C4-2B (cell line): ENCODE data around the gene ARL8B.

Source experiments
- H3K27ac ChIP-seq: fragments of 450-650 bp; 2 replicates; pipeline ENCODE4 v1.5.1; 2017
- ZFX ChIP-seq: fragments of 450-650 bp; IDR thresholded peaks from 2 replicates; pipeline ENCODE4 v1.6.1; 2017
- TF ChIP-seq, protein P1 (sequence below): fragments of 450-650 bp; conservative IDR thresholded peaks from 2 replicates; pipeline ENCODE4 v1.5.1; 2017; ENCODE audit warnings: mild to moderate bottlenecking

The ARL8B gene

DNA sequence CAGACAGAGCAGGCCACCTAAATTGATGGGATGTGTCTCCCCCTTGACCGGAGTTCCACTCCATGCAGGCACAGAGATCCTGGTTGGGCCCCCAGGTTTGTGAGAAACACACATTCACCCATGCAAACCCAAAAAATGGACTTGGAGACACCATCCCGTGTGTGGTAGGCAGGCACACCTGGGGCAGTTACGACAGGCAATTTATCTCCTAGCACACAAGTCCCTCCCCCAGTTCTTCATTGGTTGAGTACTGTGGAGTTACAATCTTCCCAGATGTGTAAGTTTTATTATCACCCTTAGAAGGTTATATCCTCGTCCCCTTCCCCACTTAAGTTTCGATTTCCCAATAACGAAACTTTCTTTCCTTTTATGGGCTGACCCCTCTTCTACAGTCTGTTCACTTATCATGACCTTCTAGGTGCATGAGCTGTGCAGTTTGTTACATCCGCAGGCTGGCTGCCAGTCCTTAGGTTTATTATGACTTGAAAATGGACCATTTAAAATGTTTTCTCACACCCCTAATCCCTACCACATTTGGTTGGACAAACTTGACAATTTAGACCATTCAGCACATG lies 27.3 kb downstream of the ARL8B start:
- no peak for TF ChIP-seq ZFX
- H3K27ac ChIP-seq: no peak overlapping the region

DNA sequence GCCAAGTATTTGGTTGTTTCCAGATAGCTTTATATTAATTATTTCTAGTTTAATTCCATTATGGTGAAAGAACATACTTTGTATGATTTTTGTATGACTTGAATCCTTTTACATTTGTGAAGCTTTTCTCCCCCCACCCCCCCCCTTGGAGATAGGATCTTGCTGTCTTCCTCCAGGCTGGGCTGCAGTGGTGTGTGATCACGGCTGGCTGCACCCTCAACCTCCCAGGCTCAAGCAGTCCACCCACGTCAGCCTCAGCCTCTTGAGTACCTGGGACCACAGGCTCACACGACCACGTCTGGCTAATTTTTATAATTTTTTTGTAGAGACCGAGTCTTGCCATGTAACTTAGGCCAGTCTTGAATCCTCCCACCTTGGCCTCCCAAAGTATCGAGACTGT lies 29.5 kb downstream of the ARL8B start:
- H3K27ac ChIP-seq: no peak overlapping the region
- TF ChIP-seq, protein P1, sequence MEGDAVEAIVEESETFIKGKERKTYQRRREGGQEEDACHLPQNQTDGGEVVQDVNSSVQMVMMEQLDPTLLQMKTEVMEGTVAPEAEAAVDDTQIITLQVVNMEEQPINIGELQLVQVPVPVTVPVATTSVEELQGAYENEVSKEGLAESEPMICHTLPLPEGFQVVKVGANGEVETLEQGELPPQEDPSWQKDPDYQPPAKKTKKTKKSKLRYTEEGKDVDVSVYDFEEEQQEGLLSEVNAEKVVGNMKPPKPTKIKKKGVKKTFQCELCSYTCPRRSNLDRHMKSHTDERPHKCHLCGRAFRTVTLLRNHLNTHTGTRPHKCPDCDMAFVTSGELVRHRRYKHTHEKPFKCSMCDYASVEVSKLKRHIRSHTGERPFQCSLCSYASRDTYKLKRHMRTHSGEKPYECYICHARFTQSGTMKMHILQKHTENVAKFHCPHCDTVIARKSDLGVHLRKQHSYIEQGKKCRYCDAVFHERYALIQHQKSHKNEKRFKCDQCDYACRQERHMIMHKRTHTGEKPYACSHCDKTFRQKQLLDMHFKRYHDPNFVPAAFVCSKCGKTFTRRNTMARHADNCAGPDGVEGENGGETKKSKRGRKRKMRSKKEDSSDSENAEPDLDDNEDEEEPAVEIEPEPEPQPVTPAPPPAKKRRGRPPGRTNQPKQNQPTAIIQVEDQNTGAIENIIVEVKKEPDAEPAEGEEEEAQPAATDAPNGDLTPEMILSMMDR: no peak
- no peak for TF ChIP-seq ZFX

DNA sequence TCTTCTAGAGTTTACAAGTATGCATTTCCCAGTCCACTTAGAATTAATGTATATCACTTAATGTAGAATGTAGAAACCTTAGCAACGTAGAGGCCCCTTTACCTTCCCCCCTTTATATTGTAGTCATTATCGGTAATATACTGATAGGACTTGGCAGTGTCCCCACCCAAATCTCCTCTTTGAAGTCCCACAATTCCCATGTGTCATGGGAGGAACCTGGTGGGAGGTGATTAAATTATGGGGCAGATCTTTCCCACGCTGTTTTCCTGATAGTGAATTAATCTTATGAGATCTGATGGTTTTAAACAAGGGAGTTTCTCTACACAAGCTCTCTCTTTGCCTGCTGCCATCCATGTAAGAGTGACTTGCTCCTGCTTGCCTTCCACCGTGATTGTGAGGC lies 31.0 kb downstream of the ARL8B start:
- no peak for TF ChIP-seq ZFX
- TF ChIP-seq, protein P1: no peak
- no peak overlapping the region for H3K27ac ChIP-seq

DNA sequence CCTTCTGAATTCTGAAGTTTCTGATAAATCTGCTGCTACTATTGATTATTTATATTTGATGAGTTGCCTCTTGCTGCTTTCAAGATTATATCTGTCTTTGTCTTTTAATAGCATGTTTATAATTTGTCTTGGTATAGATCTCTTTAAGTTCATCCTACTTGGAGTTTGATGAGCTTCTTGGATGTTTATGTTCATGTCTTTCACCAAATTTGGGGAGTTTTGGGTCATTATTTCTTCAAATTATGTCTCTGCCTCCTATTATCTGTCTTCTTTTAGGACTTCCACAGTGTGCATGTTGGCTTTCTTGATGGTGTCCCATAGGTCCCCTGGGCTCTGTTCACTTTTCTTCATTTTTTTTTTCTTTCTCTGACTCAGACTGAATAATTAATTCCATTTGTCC lies 33.1 kb downstream of the ARL8B start:
- no peak overlapping the region for H3K27ac ChIP-seq
- TF ChIP-seq ZFX: no peak
- TF ChIP-seq, protein P1: no peak

DNA sequence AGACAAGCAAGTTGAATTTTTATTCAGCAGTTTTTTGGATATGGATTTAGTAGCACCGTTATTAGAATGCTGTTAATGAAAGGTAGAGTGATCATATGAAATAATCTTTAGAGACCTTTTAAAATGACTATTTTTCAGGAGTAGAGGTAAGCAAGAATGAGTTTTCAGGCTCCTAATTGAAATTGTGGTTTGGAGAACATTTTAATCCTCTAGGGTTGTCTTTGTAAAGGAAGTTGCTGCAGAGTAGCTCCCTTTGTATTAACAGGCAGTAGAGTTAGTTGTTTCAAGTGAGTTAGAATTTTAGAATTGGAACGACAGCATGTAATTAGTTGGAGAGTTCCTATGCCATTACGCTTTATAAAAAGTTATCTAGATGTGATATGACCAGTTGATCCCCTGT lies 38.2 kb downstream of the ARL8B start:
- H3K27ac ChIP-seq: no peak overlapping the region
- TF ChIP-seq, protein P1: no peak
- TF ChIP-seq ZFX: no peak

DNA sequence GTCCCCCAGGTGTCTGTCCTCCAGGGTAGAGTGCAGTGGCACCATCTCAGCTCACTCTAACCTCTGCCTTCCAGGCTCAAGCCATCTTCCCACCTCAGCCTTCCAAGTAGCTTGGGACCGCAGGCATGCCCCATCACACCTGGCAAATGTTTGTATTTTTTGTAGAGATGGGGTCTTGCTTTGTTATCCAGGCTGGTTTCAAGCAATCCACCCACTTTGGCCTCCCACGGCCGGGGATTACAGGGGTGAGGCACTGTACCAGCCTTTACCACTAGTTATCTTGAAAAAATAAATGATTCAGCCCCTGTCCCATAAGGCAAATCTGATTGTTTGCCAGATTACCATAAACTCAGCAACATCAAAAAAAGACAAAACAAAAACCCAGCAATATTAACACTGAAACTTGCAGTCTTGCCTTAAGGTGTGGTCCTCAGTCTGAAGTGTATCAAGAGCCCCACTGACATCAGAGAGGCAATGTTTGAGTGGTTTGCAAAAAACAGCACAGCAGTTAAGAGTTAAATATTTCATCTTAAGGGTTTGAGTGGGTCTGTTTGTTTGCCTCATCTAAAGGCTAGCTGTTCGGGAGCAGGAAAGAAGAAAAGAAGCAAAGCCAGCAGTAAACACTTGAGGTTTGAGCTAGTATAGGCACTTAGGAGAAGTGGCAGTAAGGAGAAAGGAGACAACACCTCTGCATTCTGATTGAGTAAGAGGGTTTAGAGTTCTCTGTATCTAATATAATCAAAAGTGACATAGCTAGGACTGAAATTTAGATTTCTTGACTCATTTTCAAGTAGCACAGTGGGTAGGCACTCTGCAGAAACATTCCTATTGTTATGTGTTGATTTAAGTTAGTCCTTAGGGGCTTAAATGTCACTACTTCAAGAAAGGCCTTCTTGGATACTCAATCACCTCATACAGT lies 39.1 kb downstream of the ARL8B start:
- TF ChIP-seq, protein P1: no peak
- no peak for TF ChIP-seq ZFX
- H3K27ac ChIP-seq: no peak overlapping the region

DNA sequence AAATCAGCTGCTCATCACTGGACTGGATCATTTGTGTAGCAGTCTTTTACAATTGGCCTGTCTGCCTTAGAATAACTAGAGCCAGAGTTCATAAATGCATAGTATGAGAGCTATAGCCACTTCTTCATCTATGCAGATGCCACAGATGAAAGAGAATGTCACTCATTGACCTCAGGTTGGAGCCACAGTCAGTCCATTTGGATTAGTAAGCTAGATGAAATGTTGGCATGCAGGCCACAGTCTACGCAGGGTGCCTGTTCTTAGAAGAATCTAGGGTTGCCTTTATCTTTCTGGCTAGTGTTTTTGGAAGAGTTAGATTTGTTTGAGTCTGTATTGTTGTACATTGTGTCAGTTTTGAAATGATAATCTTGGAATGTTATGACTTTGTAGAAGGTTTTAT lies 40.0 kb downstream of the ARL8B start:
- no peak overlapping the region for H3K27ac ChIP-seq

More for the DNA sequence above, 40.0 kb downstream of the ARL8B start:
- no peak for TF ChIP-seq ZFX
- TF ChIP-seq, protein P1: no peak
